Measurements from ENCODE around the gene PTMA. TPM values are rescaled to one million over a fixed set of nuclear protein-coding genes. Genes with fewer than 3 reads are reported as not detected.
"Not testable (repeated sequence)": the region's sequence is repeated elsewhere in the genome, so short reads cannot be mapped to it uniquely, and the experiment has no call there.

The PTMA gene
- total RNA-seq, result 2,151 and 2,259 TPM in 2 replicates

DNA sequence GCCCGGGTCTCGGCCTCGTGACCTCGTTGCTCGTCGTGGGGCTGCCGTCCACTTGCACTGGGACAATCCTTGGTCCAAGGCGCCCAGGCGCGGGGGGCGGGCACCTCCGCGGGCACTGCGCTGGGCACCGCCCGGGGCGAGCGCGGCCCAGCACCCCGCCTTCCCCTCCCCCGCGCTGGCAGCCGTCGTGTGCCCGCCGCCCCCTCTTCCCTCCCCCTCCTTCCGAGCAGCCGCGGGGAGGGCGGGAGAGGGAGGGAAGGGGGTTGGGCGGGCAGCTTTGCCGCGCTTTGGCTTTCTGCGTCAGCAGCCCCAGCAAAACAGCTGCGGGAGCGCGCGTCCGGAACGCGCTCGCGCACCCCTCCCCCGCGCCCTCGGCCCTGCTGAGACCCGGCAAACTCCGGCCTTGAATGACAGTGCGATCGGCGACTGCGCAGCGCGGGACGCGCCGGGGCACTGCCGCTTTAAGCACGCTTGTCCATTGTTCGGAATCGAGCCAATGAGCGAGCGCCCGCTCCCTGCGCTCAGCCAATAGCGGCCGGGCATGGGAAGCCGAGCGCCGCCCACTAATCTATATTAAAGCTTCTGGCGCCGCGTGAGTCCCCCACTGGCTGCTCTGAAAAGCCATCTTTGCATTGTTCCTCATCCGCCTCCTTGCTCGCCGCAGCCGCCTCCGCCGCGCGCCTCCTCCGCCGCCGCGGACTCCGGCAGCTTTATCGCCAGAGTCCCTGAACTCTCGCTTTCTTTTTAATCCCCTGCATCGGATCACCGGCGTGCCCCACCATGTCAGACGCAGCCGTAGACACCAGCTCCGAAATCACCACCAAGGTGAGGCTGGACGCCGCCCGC, at the start of gene PTMA:
PTMA (plus strand) TSS at position 599 of the 846 bp plus-strand sequence; CDS start at position 781, 182 bp downstream.
- Mint-ChIP-seq H3K27ac (peak within 1 kb of the TSS; percentile 100), H3K9me3 (no peaks in the 10 kb centered on the region), H3K4me1 (ENCODE audit: low read depth) (peaks cover 21% of the 10 kb centered on the region), H3K4me3 (ENCODE audit: low read depth) (peak within 1 kb of the TSS; percentile 97), H3K27me3 (ENCODE audit: low read depth) (no peaks in the 10 kb centered on the region), H3K36me3 (ENCODE audit: low read depth) (peaks cover 48% of the 10 kb centered on the region)
- intact Hi-C loops (cut with micrococcal nuclease), result loop anchor here (1.0 to 2.0 kb wide), 5 partner anchors 46 to 243 kb away; partner anchors contain the start of genes NCL and PDE6D
- peak; percentile 100 for DNase-seq (ENCODE audit: low spot score)

DNA sequence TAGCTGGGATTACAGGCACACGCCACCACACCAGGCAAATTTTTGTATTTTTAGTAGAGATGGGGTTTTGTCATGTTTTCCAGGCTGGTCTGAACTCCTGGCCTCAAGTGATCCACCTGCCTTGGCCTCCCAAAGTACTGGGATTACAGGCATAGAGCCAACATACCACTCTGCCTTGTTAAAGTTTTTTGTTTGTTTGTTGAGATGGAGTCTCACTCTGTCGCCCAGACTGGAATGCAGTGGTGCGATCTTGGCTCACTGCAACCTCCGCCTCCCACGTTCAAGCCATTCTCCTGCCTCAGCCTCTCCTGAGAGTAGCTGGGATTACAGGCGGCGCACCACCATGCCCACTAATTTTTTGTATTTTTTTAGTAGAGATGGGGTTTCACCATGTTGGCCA, 48.3 kb upstream of the PTMA start:
- H3K4me1 Mint-ChIP-seq (ENCODE audit: low read depth); intact Hi-C loops (cut with micrococcal nuclease); H3K9me3 Mint-ChIP-seq; H3K4me3 Mint-ChIP-seq (ENCODE audit: low read depth); DNase-seq (ENCODE audit: low spot score); H3K36me3 Mint-ChIP-seq (ENCODE audit: low read depth); H3K27me3 Mint-ChIP-seq (ENCODE audit: low read depth); H3K27ac Mint-ChIP-seq: not testable (repeated sequence)

DNA sequence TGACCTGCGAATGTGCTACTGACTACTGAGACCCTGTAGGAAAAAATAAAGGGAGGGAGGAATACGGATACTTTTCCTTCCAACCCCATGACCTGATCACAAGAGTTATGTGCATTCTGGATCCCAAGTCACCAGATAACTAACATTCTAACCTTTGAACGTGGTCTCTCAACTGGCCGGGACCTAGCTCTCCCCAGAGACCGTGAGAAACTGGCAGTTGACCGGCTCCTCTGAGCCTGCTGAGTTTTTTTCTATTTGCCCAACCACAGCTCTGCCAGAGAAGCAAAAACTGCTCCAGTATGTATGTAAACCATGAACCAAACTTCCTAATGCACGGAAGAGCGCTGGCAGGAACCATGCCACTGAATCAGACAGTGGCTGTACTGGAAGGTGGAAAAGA, 47.5 kb upstream of the PTMA start:
- Mint-ChIP-seq H3K36me3 (ENCODE audit: low read depth) (peaks cover 5% of the 10 kb centered on the region), H3K9me3 (no peaks in the 10 kb centered on the region), H3K27me3 (ENCODE audit: low read depth) (no peaks in the 10 kb centered on the region), H3K4me3 (ENCODE audit: low read depth) (no peak overlapping the region), H3K27ac (no peak overlapping the region), H3K4me1 (ENCODE audit: low read depth) (peaks cover 14% of the 10 kb centered on the region)
- intact Hi-C loops (cut with micrococcal nuclease), result no loop called here
- DNase-seq (ENCODE audit: low spot score), result no peak

DNA sequence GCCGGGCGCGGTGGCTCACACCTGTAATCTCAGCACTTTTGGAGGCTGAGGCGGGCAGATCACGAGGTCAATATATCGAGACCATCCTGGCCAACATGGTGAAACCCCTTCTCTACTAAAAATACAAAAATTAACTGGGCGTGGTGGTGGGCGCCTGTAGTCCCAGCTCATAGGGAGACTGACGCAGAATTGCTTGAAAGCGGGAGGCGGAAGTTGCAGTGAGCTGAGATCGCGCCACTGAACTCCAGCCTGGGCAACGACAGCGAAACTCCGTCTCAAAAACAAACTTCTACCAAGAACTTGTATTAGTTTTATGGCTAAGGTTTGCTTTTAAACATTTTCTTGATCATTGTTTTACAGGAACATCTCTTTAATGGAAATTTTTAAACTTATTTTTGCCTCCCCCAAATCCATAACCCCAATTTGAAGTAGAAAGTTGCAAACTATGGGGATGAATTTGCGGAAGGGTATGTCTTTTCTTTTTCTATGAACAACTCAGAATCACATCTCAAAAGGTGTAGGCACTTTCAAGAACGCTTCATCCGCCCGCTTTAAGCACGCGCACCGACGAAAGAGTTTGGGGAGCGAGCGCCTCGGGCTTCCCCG, 46.8 kb upstream of the PTMA start:
- peak overlapping the region; percentile 93 for H3K27ac Mint-ChIP-seq
- peaks cover 14% of the 10 kb centered on the region for H3K4me1 Mint-ChIP-seq (ENCODE audit: low read depth)
- H3K27me3 Mint-ChIP-seq (ENCODE audit: low read depth), result no peaks in the 10 kb centered on the region
- peak overlapping the region; percentile 56 for H3K4me3 Mint-ChIP-seq (ENCODE audit: low read depth)
- no peak for DNase-seq (ENCODE audit: low spot score)
- H3K9me3 Mint-ChIP-seq, result no peaks in the 10 kb centered on the region
- intact Hi-C loops (cut with micrococcal nuclease), result loop anchor here (1.0 kb wide), 5 partner anchors 19 to 147 kb away; partner anchors contain the start of gene PDE6D
- H3K36me3 Mint-ChIP-seq (ENCODE audit: low read depth), result peaks cover 5% of the 10 kb centered on the region

DNA sequence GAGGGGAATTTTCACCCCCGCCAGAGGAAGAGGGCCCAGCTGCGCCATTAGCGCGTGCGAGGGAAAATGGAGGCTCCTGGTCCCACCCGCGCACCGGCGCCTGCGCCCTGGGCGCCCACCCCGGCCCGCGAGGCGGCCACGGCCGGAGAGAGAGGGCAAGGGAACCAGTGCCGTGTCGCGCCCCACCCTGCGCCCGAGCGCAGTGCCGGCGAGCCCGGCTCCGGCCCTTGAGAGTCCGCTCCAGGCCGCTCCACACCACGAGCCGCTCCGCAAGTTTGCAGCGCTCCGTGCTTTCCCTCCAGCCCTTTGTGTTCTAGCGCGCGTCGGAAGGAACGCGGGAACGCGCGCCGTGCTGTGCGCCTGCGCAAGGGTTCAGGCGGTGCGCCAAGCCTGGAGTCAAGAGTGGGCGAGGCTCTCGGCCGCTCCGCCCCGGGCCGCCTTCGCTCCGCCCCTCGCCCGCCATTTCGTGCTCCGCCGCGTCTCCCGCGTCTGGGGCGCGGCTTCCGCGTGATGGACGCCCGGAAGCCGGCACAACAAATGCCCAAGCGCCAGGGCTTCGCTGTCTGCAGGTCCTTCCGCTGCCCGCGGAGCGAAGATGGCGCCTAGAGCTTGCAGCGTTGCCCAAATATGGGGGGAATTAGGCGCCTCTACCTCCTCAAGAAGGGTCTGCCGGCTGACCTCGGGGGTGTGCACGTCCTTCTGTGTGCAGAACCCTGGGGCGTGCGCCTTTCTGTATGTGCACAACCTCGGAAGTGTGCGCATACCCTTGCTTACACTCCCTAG, 46.1 kb upstream of the PTMA start:
- Mint-ChIP-seq H3K36me3 (ENCODE audit: low read depth) (peaks cover 5% of the 10 kb centered on the region), H3K4me3 (ENCODE audit: low read depth) (peak overlapping the region; percentile 56), H3K27ac (peak overlapping the region; percentile 93), H3K27me3 (ENCODE audit: low read depth) (no peaks in the 10 kb centered on the region), H3K4me1 (ENCODE audit: low read depth) (peaks cover 14% of the 10 kb centered on the region), H3K9me3 (no peaks in the 10 kb centered on the region)
- intact Hi-C loops (cut with micrococcal nuclease), result loop anchor here (1.0 kb wide), 5 partner anchors 20 to 148 kb away; partner anchors contain the start of gene PDE6D
- DNase-seq (ENCODE audit: low spot score), result peak; percentile 98

DNA sequence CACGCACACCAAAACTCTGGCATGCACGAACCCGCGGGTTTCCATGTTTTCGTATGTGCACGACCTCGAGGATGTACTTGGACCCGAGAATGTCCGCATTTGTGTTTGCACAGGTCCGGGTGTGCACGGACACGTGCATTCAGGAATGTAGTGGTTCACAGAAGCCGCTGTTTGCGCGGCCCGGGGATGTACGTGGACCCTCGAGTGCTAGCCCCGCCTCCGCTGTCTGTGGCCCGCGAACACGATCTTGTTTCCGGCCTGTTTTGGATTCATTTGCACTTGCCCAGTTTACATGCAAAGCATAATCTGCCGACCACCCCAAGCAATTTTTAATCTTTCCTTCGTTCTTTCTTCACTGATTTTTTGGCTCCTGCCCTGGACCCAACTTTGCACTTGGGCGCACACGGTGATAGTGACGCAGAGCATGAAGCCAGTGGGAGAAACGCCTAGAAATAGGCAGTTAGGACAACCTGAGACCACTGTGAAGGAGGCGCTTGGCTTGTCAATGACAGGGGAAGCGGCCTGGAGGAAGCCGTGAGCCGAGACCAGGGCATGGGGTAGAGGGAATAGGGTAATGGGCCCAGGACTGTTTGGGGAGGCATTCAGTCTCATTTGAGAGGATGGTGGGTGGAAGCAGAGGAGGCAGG, 45.4 kb upstream of the PTMA start:
- Mint-ChIP-seq H3K4me1 (ENCODE audit: low read depth) (peaks cover 14% of the 10 kb centered on the region), H3K4me3 (ENCODE audit: low read depth) (peak overlapping the region; percentile 60), H3K9me3 (no peaks in the 10 kb centered on the region), H3K27ac (peak overlapping the region; percentile 87), H3K27me3 (ENCODE audit: low read depth) (no peaks in the 10 kb centered on the region), H3K36me3 (ENCODE audit: low read depth) (peaks cover 5% of the 10 kb centered on the region)
- intact Hi-C loops (cut with micrococcal nuclease), result loop anchor here (1.0 kb wide), 5 partner anchors 21 to 149 kb away; partner anchors contain the start of gene PDE6D
- DNase-seq (ENCODE audit: low spot score), result no peak

DNA sequence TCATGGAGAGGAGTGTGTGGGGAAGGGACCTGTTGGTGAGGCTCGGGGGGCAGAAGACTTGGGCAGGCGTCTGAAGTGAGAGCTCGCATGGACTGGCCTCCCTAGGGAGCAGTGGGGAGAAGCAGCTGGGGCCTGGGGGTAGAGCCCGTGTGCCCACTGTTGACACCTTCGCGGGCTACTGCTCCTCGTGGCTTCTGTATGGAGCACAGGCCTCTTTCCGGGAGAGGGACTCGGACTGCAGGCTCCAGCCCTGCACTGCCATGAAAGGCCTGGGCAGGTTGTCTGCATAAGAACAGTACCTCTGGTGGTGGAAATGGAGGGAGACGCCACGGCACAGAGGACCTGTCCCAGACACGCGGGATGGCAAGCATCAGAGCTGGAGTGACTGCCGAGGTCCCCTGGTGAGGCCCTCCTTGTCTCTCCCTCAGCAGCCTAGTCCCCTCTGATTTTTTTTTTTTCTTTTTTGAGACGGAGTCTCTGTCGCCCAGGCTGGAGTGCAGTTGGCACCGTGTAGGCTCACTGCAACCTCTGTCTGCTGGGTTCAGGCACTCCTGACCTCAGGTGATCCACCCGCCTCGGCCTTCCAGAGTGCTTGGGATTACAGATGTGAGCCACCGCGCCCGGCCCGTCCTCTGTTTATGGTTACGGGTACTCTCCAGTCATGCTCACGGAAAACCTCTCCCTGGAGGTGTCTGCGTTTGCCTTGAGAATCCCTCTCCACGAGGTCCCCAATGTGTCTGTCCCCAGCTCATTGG, 44.7 kb upstream of the PTMA start:
- no peaks in the 10 kb centered on the region for H3K27me3 Mint-ChIP-seq (ENCODE audit: low read depth)
- peaks cover 14% of the 10 kb centered on the region for H3K4me1 Mint-ChIP-seq (ENCODE audit: low read depth)
- no peak for DNase-seq (ENCODE audit: low spot score)
- H3K27ac Mint-ChIP-seq, result peak overlapping the region; percentile 87
- peaks cover 5% of the 10 kb centered on the region for H3K36me3 Mint-ChIP-seq (ENCODE audit: low read depth)
- intact Hi-C loops (cut with micrococcal nuclease), result no loop called here
- no peaks in the 10 kb centered on the region for H3K9me3 Mint-ChIP-seq
- peak overlapping the region; percentile 0 for H3K4me3 Mint-ChIP-seq (ENCODE audit: low read depth)

DNA sequence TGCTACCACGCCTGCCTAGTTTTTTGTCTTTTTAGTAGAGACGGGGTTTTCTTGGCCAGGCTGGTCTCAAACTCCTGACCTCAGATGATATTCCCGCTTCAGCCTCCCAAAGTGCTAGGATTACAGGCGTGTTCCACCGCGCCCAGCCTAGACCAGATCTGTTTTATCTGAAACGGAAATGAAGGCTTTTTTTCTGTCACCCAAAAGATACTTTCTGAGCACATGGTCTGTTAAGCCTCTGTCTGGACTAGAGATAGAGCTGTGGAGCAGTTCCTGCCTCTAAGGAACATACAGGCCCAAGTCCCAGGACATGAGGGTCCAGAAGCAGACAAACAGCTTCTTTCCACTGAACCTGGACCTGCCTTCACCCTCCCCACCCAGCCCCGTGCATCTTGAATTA, 43.6 kb upstream of the PTMA start:
- Mint-ChIP-seq H3K27ac (no peak overlapping the region), H3K4me3 (ENCODE audit: low read depth) (no peak overlapping the region), H3K27me3 (ENCODE audit: low read depth) (no peaks in the 10 kb centered on the region), H3K36me3 (ENCODE audit: low read depth) (peaks cover 5% of the 10 kb centered on the region), H3K4me1 (ENCODE audit: low read depth) (peaks cover 14% of the 10 kb centered on the region), H3K9me3 (no peaks in the 10 kb centered on the region)
- intact Hi-C loops (cut with micrococcal nuclease), result no loop called here
- DNase-seq (ENCODE audit: low spot score), result no peak

DNA sequence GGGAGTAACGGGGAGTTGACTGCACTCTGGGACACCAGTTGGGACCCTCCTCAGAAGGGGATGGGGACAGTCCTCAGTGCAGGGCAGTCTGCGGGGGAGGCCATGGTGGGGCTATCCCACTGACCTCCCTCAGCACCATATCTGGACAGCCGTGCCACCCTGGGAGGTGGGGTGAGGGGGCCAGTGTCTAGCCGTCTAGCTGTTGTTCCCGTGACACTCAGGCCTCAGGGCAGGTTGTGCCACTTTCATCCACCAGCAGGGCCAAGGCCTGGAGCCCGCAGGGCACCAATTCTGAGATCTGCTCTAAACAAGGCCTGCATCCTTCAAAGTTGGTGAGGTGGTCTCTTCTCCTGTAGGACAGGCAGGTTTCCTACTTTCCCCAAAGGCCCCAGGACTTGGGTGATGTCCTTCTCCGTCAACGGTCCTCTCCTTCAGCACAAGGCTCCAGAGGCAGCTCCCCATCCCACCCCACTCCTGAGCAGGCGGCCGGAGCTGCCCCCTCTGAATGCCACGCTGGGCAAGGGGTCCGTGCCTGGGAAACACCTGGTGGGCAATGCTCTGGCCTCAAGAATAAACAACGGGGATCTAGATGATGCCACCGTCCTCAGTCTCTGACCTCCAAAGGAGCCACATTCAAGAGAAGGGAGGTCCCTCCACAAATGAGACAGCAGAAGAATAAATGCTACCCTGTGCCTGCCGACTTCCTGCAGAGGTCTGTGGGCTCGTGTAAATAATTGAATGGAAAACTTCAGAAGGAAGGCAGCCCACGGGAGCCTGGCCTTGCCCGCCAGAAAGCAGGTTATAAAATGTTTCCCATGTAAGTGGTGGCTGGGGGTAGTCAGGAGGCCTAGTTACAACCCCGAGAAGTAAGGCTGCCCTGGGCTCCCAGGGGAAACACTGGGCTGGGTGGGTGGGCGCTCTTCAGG, 42.8 kb upstream of the PTMA start:
- Mint-ChIP-seq H3K9me3 (no peaks in the 10 kb centered on the region), H3K4me1 (ENCODE audit: low read depth) (peaks cover 13% of the 10 kb centered on the region), H3K4me3 (ENCODE audit: low read depth) (no peak overlapping the region), H3K27ac (no peak overlapping the region), H3K27me3 (ENCODE audit: low read depth) (no peaks in the 10 kb centered on the region), H3K36me3 (ENCODE audit: low read depth) (peaks cover 5% of the 10 kb centered on the region)
- DNase-seq (ENCODE audit: low spot score), result no peak
- intact Hi-C loops (cut with micrococcal nuclease), result no loop called here

DNA sequence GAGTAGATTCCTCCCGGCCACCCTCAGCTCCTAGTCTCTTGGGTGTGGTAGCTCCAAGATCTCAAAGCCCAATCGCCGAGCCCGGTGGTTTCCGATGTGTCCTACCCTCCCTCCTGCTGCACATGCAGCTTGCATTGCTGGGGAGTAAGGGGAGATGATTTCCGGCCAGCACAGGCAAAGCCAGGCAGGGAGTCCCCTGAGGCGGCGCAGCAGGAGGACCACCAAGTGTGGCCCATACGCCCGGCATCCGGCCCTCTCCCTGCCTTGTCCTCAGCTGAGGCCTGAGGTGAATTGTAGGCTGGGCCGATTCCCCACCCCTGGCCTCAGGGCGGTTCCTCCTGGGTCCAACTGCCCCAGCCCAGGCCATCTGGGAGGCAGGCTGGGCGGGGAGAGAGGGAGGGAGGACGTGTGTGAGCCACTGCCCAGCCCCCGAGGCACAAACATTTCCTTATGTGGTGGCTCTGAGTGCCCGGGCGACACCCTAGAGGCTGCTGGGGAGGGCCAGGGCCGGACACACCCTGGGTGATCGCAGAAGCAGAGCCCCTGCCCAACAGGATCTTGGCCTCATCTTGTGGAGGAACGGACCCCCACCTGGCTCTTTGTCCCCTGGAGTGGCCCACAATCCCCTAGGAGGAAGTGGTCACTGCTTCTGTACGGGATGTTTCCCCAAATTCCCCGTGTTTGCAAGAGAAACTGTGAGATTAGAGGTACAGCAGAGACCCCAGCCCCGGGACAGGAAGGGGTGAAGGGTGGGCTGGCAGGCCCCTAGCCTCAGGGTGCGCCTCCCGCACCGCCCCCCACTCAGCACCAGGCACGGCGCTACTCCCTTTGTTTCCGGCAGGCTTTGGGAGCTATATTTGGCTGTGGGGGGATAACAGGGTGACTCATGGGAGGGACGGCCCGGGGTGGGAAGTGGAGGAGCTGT, 41.9 kb upstream of the PTMA start:
- intact Hi-C loops (cut with micrococcal nuclease), result no loop called here
- no peaks in the 10 kb centered on the region for H3K27me3 Mint-ChIP-seq (ENCODE audit: low read depth)
- DNase-seq (ENCODE audit: low spot score), result no peak
- no peaks in the 10 kb centered on the region for H3K36me3 Mint-ChIP-seq (ENCODE audit: low read depth)
- no peak overlapping the region for H3K4me3 Mint-ChIP-seq (ENCODE audit: low read depth)
- H3K27ac Mint-ChIP-seq, result no peak overlapping the region
- peaks cover 12% of the 10 kb centered on the region for H3K4me1 Mint-ChIP-seq (ENCODE audit: low read depth)
- no peaks in the 10 kb centered on the region for H3K9me3 Mint-ChIP-seq

Data from activated T-helper 2 cell treated with anti-CD3 and anti-CD28 coated beads, Interferon-gamma antibody, Interleukin-2, Interleukin-4, amounts not matched to agents 10 μg/mL and 5 μg/mL and 100 μg/mL, durations not matched to agents 14 hours and 24 hours and 36 hours (primary cell).